ENCODE measurements around the gene MAGI2.

The MAGI2 gene

DNA sequence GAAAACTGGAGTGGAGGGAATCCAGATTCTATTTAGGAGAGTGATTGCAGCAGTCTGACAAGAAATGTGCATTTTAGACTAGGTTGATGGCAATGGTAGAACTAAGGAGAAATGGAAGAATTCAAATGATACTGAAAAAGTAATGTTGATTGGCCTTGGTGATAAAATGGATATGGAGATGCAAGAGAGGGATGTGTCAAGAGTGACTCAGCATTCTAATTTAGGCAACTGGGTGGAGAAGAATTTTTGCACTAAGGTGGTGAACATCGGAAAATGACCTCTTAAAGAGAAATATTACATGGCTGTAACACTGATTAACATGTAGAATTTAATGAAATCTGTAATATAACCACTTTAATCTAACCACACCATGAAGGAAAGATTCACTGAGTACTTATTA is 848.3 kb downstream of the MAGI2 start:
- in situ Hi-C loops (cut with MboI; ENCODE audit: low sequenced_read_pairs, unreplicated experiment): no loop called here
- no peak for DNase-seq (ENCODE audit: low spot score)
- no peak for TF ChIP-seq CTCF (IDR thresholded peaks at IDR 0.05; ENCODE audit: borderline replicate concordance, control extremely low read depth, extremely low read depth, insufficient read depth, missing control alignments)

- no peak for DNase-seq (ENCODE audit: low spot score)
- in situ Hi-C loops (cut with MboI; ENCODE audit: low sequenced_read_pairs, unreplicated experiment): no loop called here
- no peak for TF ChIP-seq CTCF (IDR thresholded peaks at IDR 0.05; ENCODE audit: borderline replicate concordance, control extremely low read depth, extremely low read depth, insufficient read depth, missing control alignments)
Measured at GRCh38 chr7:78601728-78602127, 851.7 kb downstream of the MAGI2 start.

- in situ Hi-C loops (cut with MboI; ENCODE audit: low sequenced_read_pairs, unreplicated experiment): no loop called here
- TF ChIP-seq CTCF (IDR thresholded peaks at IDR 0.05; ENCODE audit: borderline replicate concordance, control extremely low read depth, extremely low read depth, insufficient read depth, missing control alignments): no peak
- DNase-seq (ENCODE audit: low spot score): no peak
Measured at GRCh38 chr7:78594156-78594555, 859.3 kb downstream of the MAGI2 start.

- no peak for TF ChIP-seq CTCF (IDR thresholded peaks at IDR 0.05; ENCODE audit: borderline replicate concordance, control extremely low read depth, extremely low read depth, insufficient read depth, missing control alignments)
- DNase-seq (ENCODE audit: low spot score): no peak
- in situ Hi-C loops (cut with MboI; ENCODE audit: low sequenced_read_pairs, unreplicated experiment): no loop called here
Measured at GRCh38 chr7:78588393-78588792, 865.1 kb downstream of the MAGI2 start.

- DNase-seq (ENCODE audit: low spot score): no peak
- TF ChIP-seq CTCF (IDR thresholded peaks at IDR 0.05; ENCODE audit: borderline replicate concordance, control extremely low read depth, extremely low read depth, insufficient read depth, missing control alignments): no peak
- in situ Hi-C loops (cut with MboI; ENCODE audit: low sequenced_read_pairs, unreplicated experiment): no loop called here
Measured at GRCh38 chr7:78587443-78588044, 865.9 kb downstream of the MAGI2 start.

- in situ Hi-C loops (cut with MboI; ENCODE audit: low sequenced_read_pairs, unreplicated experiment): no loop called here
- no peak for DNase-seq (ENCODE audit: low spot score)
- no peak for TF ChIP-seq CTCF (IDR thresholded peaks at IDR 0.05; ENCODE audit: borderline replicate concordance, control extremely low read depth, extremely low read depth, insufficient read depth, missing control alignments)
Measured at GRCh38 chr7:78585980-78586379, 867.5 kb downstream of the MAGI2 start.

All from GM13976 (cell line).